Measurements from ENCODE around the gene DOCK2.
A peak's percentile ranks its signal among the peaks of the same experiment; 100 is the strongest.

DOCK2 gene

DNA sequence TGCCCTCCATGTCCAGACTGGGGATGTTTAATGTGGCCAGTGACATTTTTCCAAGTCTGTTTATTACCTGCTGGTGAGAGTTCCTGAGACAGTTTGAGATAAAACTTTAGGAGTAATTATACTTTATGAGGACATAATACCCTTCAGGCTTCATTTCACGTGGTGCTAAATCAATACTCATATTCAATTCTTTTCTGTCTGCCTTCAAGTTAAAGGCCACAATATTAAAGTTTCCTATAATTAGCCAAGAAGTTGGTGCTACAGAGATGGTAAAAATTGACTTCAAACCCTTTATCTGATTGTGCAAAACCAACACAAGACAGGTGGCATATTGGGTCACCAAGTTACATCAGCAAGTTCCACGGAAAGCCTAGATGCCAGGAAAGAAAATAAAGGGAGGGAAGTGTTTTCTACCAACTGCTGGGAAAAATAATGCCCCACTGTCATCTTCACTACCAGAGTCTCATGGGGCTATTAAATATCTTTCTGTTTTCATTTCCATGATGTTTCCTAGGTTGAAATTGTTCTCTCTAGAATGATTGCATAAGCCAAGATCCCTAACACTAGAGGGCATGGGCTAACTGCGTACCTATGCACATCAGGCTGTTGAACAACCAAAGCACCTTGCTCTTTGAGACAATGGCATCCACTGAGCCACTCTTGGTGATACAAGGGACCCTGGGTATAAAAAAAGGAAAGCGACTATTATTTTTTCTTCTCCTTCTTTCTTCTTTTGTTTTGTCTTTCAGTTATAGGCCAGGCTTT lies 274.6 kb downstream of the DOCK2 start:
- DNase-seq = no peak

DNA sequence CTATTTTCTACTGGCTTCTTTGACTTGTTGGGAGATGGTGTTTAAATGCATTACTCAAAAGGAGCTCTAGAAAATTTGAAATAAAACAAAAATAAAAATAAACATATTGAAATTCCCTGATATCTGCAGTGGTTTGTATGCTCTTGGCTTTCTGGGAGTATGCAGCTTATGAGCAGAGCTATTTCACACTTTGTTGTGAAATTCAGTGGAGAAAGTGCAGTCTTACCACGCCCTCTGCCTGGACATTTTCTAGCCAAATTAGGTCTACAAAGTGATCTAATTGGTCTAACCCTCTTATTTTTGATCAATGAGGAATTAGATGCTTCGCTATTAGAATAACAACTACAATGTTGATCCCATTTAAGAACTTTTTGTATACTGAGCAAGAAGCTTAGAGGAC lies 276.4 kb downstream of the DOCK2 start:
- no peak for DNase-seq

DNA sequence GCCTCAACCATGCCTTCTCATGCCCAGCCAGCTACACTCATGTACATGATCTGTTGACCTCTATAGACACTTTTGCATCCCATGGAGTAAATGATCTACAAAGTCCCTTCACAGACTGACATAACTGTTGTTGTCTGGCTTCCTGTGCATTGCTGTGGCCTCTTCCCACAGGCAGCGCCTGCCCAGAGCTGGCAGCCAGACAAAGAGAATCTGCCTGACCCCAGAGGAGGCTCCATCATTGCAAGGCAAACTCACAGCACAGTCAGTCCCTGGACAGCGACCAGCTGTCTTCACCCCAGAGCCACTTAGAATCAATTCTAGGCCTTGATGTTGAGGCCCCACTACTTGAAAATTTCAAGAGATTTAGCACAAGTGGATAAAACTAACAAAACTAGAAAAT lies 277.7 kb downstream of the DOCK2 start:
- peak; percentile 75 for DNase-seq

DNA sequence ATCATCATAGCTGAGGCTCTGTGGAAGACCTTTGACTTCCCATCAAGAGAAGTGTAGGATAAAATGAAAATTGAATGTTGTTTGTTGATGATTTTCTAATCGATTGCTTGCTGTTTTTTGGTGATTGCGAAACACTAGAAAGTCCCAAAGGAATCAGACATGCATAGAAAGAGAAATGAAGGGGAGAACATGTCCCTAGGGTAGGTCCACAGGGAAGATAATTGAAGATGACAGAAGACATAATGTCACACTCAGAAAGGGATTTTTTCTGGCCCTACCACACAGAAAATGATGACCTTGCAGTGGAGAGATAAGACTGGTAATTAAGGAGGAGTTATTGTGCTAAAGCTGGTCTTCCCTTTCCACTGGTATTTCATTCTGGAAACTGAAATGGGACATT lies 280.4 kb downstream of the DOCK2 start:
- DNase-seq = no peak

DNA sequence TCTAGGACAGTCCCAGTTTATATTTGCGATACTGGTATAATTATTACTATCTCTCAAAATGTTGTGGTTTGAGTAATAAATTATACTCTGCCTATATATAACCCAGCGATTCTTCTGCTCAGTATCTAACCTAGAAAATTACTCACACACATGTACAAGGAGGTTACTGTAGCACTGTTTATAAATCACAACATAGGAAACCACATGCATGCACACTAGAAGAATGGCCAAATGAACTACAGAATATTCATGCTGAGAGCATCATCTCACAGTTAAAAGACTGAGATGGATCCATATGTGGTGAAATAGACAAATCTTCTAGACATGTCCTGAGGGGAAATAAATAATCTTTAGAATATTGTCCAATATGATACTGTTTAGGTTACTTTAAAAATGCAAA lies 281.2 kb downstream of the DOCK2 start:
- DNase-seq = no peak

DNA sequence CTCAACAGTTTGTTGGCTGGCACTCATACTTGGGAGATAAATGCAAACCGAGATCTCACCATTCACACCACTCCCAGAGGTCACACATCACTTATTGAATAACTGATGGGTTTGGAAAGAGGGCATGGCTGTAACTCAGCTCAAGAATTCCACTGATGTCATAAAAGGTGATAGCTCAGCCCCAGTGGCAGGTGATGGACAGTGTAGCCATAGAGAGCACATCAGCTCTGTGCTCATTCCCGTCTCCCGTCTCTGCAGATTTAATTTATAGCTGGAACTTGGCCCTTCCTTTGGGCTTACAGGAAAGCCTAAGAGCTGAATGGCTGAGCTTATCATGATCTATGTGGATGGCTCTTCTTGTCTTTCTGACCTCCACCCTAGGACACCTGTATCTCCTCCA lies 283.4 kb downstream of the DOCK2 start:
- DNase-seq = no peak

DNA sequence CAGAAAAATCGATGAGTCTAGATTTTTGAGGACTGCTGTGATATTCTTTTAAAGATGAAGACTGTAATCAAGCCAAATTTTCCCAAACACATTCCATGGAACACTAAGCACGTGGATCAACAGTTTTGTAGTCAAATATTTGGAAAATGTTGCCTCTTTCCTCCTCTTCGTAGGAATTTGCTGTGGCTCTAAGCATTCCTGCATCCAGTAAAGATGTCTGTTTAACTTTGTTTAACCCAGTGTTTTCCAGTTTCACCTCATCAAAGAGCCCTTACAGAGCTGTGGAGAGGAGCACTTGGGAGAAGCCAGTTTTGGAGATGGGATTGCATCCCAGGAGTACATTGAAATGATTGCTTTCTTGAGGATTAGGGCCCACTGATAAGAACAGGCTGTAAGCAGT lies 284.3 kb downstream of the DOCK2 start:
- DNase-seq = no peak

DNA sequence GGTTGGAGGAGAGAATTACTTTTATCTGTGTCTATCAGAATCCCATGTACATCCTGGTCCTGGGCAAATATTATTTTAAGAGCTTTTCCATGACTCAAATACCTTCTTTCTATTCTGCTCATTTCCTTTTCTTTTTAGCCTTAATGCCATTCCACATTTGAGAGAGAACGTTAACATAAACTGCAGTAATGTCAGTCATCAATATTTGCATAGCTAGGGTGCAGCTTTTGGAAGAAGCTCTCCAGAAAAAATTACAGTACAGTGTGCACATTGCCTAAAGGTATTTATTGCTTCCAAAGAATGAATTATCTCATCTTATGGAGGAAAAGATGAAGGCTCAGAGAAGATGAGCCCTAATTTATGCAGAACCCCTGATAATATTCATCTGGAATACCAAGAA lies 284.9 kb downstream of the DOCK2 start:
- no peak for DNase-seq

DNA sequence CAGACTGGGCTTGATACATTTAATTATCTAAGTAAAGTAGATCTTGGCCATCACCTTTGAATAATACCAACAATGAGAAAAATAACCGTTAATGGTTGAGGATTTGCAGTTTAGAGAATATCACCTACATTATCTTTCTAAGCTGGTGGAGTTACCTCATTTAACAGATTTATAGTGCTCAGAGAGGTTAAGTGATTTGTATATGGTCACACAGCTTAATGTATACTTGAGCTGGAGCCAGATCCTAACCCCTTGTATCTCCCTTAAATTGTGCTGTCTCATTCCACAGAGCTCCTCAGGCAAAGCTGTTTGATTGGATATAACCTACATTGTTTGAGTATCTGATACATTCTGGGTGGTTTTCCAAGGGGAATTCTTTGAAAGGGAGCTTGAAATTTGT lies 285.4 kb downstream of the DOCK2 start:
- DNase-seq = no peak

DNA sequence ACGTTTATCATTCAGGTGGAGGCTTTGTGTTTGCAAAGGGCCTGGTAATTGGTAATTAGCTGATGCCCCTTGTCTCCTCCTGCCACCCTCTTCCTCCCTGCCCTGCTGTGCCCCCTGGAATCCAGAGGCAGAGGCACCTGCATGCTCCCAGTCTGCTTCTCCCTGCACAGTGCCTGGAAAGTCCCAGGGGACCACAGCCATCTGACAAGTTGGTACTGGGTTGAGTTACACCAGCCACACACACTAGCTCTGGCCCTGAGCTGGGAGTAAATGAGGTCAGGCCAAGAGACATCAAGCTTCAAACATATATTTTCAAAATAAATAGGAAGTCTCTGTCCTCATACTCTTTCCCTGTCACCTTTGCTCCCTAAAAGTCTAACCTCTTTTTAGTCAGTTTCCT lies 286.9 kb downstream of the DOCK2 start:
- no peak for DNase-seq

DNA sequence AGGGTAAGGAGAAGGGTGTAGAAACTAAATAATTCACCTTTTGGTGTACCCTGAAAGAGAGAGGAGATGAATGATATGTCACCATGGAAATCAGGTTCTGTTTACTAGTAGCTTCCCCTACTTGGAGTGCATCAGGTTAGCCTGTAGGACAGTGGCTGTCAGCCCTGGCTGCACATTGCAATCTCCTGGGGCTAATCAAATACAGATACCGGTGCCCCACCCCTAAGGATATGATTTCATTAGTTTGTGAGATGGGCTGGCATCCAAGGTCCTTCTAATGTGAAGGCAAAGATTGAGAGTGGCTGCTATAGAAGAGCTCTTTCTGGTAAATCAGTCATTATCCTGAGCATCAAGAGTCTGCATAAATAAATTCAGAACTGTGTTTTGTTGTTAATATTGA lies 296.1 kb downstream of the DOCK2 start:
- DNase-seq = no peak

DNA sequence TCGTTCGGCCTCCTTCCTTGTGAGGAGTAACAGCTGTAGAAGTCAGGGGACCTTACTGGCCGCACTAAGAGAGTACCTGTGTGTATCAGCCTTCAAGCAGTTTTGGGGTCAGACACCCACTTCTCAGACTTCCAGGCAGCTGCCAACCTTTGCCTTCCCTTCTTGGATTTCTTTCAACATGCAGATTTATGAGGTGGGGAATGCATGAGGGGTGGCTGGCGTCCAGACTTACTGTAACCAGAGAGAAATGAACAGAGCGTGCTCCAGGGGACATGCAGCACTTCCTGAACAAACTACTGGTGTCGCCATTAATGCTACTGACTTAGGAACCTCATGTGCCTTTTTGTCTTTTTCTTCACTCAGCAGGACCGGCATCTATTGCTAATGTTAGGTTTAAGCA lies 296.5 kb downstream of the DOCK2 start:
- DNase-seq = no peak

DNA sequence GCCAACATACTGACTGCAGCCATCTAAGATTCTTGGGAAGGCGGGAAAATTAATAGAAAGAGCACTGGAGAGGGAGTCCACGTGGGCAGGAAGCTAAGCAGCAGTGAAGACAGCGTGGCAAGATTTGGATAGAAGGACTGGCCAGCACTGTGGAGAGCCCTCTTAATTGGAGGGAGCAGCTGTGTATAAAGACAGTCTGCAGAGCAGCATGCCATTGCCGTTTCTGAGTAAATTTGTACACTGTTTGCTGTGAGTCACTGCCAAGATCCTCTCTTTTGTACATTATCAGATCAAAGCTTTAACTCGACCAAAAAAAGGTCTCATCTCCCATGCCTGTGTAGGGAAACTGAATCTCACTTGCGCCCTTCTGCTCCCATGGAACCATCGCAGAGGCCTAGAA lies 297.9 kb downstream of the DOCK2 start:
- DNase-seq = no peak

DNA sequence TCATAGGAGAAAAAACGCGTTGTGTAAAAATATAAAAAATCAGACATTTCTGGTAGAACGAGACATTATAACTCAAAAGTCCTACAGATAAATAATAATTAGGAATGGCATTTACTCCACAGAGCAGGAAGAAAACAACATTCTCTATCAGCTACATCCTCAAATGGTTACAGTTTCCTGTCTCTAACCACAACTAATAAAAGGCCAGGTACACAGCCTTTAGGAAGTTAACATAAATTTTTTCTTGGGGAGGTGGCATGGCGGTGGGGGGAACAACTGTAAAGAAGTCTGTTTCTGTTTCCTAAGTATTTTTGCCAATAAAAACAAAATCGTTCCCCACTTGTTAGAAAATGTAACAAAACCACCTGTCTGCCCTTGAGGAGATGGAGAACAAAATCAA lies 298.7 kb downstream of the DOCK2 start:
- DNase-seq = no peak

DNA sequence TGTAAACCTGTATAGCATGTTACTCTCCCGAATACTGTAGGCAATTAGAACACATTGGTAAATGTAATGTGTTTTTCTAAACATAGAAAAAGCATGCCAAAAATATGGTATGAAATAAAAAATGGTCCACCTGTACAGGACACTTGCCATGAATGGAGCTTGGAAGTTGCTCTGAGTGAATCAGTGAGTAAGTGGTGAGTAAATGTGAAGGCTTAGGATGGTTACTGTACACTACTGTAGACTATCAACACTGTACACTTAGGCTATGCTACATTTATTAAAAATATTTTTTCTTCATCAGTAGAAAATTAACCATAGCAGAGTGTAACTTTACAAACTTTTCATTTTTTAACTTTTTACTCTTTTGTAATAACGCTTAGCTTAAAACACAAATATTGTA lies 301.4 kb downstream of the DOCK2 start:
- no peak for DNase-seq

DNA sequence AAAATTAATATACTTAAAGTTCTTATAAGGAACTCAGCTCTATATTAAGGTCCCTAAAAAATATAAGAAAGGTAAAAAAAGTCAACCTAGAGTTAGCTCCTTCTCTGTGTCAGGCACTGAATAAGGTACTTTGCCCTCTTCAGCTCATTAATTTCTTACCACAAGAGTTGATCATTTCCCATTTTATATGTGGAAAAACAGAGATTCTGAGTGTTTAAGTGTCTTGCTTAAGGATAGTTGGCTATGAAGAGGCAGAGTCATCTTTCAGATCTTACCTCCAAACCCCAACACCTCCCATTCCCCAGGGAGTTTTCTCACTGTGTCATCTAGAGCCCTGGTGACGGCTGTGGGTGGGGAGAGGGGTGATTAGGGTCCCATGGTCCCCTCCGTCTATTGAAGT lies 302.7 kb downstream of the DOCK2 start:
- DNase-seq = no peak

DNA sequence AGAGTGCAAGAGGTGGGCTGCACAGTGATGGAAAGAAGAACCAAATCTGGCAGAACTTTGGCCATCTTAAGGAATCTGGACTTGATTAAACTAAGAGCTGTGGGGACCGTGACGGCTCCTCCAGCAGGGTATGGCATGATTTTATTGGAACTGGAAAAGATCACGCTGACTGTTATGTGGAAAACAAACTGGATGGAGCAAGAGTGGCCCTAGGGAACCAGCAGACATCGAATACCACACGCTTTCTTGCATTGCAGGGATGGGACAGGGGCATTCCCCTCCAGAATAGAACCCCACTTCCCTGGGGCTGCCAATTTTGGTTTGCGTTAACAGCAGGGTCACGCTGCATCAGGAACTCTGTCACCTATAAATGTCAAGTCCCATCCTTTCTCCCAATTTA lies 304.5 kb downstream of the DOCK2 start:
- DNase-seq = no peak

DNA sequence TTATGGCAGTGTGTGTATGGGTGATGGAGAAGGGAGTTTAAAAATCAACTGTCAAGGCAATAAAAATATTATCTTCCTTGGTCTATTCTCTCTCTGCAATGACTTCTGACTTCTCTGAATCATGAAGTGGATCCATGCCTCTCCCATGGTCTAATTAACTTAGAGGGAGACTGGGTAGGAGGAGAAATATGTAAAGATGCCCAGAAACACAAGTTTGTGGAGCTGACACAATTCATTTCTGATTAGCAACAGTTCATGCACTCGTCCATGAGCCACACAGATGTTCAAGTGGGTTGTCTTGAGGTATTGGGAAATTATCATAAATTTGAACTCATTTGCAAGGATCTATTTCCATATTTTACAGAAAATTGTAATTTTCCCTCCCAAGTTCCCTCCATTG lies 305.1 kb downstream of the DOCK2 start:
- no peak for DNase-seq

DNA sequence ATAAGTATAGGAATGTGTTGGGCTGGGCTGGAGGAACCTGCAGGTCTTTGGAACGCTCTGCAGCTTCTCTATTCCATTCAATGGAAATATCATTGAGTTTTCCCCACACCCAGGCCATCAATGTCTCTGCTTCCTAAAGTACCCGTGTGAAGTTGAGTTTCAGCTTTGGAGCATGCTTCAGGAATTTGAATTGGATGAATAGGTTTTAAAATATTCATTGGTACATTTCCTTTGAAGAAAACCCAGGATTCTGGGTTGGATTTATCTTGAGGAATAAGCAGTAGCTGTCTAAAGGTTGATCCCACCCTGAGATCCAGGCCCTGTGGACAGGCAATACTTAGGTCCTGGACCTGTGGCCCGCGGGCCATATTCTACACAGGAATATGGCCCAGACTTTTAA lies 306.0 kb downstream of the DOCK2 start:
- no peak for DNase-seq

DNA sequence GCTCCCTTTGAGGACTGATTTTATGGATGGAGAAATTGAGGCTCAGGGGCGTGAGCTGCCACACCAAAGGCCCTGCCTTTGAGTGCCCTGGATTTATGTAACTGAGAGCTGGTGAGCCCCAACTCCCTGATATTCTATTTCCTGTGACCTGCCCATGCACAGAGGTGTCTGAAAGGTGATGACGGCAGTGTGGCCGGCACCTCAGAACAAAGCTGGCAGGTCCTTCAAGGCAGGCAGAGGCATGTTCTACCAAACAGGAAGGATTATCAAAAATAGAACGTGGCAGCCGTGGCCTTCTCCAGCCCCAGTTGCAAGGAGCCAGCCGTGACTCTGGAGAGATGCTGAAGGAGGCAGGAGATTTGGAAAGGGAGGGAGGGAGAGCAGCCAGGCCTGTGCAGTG lies 307.0 kb downstream of the DOCK2 start:
- no peak for DNase-seq

DNA sequence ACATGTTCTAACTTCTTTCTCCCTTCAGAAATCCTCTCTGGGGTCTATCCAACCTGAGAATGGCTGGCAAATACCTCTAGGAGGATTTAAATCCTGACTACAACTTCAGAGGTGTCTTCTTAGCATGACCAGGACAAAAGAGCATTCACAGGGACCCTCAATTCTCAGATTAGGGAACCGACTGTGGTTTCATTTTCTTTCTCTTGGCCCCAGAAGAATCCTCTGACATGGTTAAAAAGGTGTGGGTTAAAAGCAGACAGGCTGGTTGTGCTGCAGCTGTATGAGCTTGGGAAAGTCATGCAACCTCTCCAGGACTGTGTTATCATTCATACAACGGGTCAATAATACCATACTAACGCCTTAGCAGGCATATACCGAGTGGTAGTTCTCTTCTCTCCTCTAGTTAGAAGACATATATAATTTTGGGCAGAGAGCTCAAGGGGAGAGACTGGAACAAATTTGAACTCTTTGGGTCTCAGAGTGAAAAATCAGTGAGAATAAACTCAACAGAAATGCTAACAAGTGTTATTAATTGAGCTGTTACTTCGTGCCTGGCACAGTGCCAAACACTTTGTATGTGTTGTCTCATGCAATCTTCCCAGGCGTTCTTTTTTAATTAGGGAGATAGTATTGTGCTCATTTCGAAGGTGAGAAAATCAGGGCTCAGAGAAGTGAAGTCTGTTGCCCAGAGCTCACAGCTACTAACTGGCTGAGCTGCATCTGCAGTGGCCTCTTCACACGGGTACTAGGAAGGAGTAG lies 308.0 kb downstream of the DOCK2 start:
- DNase-seq = no peak

DNA sequence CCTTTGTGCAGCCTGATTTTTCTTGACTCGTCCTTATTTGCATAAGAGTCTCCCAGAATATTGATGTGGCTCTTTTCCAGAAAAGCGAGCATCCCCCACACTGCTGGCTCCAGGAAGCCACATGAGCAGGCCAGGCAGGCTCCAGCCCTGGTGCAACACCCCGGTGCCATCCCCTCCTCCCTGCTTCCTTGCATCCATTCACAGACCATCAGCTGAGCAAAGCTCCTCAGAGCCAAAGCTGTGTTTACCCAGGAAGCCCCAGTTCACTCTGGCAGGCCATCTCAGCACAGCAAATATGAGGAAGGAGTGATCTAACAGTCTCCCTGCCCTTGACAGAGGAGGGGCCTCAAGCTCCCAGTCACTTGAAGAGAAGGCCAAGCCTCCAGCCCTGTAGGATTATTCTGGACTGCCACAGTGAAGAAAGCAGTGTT lies 308.8 kb downstream of the DOCK2 start:
- DNase-seq = peak; percentile 63

DNA sequence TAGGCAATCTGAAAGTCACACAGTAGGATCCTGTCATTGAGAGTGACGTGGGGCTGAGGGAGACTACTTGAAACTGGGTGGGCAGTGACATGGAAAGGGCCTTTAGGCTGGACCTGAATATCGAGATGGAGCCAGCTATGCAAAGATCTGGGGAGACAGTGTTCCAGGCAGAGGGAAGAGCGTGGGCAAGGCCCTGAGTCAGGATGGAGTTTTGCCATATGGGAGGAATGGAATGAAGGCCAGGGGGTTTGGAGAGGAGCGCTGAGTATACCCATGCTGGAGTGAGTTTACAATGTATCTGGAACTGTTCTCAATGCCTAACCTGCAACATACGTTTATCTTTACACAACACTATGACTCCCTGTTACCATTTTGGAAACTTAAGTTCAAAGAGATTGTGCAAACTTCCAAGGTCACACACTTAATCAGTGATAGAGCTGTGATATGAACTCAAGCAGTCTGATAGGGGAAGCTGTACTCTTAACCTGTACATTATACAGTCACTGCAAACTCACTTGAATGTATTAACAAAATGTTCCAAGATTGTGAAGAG lies 309.7 kb downstream of the DOCK2 start:
- DNase-seq = no peak

DNA sequence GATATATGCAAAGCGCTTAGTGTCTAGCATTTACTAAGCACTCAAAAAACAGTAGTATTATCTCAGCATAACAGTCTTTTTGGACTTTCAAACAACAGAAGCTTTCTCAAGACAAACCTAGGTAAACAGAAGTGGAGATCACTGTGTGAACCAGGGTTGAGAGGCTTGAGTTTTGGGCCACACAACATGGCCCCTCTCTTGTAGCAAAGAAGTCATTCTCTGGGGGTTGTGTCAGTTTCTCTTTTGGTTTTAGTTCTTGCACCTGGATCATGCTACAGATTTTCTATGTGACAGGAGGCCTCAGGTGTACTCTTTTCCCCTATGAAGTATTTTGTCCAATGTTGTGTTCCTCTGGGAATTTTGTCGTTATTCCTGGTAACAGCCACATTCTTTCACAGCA lies 313.3 kb downstream of the DOCK2 start:
- DNase-seq = no peak

Data from femur (tissue), 1 donor.